Fibroblast of skin of left quadriceps (primary cell): ENCODE results near the gene CPLX3.

Experiments used
- DNase-seq, 2 experiments: peaks; one replicate each; pipeline ENCODE4 v3.0.0-alpha.2; 2013; ENCODE audit warnings: low read depth in 2 of 2

The CPLX3 gene

DNA sequence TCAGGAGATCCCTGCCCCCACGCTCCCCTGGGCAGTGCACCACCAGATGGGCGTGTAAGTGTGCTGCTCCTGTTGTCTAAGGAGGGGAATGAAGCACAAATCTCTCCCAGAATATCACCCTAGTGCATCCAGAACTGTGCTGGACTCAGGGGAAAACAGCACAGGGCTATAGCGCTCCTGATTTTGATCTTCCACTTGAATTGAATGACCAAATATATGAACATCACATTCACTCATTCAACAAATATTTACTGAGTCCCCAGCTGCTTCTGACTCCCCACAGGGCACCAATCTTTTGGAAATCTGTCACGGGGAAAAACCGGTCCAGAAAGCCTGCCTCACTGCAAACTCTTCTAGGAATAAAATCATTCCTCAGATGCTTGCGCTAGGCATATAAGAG lies 2.4 kb downstream of the CPLX3 start:
- no peak for DNase-seq

GRCh38 chr15:74829486-74829885 lies 3.1 kb downstream of the CPLX3 start:
- no peak for DNase-seq

GRCh38 chr15:74829991-74830390 lies 3.6 kb downstream of the CPLX3 start:
- no peak for DNase-seq

DNA sequence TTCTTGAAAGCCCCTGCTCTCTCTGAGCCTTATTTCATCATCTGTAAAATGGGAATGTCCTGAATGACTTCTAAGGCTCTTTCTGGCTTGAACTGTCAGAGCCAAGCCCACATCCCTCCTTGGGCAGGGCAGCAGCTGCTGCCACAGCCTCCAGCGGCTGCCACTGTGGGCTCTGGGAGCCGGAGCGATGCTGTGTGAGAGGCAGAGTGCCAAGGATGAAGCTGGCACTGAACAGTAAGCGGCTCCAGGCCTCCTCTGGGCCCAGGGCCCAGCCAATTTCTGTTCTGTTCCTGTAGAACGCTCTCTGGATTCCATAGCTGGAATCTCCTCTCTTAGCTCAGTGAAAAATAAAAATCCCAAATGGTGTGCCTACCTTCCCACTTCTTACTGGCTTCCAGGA lies 4.4 kb downstream of the CPLX3 start:
- DNase-seq, result no peak

DNA sequence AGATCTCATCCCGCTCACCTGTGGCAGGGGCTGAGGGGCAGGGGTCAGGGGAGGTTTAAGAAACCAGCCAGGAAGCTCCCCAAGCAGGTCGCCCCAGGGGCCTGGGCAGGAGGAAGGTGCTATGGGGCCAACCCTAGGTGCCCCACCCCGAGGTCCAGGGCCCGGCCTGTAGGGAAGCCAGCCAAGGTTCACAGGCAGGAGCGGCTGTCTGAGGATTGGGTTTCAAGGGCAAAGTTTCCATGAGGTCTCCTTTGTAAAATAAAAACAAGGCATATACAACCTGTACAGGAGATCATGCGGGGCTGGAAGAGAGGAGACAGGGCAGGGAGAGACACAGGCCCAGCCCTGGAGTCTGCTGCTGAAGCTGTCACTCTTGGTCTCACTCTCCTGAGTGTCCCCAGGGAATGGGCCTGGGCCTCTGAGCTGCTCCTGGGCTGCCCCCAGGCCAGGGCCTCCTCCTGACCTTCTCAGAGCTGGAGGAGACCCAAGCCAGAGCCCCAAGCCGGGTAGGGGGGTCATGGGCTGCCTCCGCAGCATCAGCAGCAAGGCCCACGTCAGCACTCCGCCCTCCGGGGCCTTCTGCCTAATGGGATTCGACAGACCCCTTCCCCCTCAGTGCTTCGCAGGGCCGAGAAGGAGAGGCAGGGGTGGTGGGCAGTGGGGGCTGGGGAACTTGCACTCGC lies 5.5 kb downstream of the CPLX3 start:
- no peak for DNase-seq

DNA sequence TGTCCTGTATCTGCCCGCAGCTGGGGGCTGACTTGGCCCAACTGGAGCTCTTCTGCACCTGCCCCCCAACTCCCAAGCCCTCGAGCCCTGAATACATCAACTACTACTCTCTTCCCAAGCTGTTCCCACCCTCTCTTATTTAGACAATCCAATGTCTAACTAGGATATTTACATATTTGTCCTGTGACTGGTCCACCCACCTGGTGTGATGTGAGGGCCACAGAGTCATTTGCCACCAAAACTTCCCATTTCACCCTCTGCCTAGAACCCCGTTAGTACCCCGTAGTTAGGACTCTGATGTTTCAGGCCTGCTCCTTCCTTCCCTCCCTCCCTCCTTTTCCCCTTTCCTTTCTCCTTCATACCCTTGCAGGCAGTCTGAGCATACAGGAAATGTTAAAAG lies 6.4 kb downstream of the CPLX3 start:
- DNase-seq, result no peak

DNA sequence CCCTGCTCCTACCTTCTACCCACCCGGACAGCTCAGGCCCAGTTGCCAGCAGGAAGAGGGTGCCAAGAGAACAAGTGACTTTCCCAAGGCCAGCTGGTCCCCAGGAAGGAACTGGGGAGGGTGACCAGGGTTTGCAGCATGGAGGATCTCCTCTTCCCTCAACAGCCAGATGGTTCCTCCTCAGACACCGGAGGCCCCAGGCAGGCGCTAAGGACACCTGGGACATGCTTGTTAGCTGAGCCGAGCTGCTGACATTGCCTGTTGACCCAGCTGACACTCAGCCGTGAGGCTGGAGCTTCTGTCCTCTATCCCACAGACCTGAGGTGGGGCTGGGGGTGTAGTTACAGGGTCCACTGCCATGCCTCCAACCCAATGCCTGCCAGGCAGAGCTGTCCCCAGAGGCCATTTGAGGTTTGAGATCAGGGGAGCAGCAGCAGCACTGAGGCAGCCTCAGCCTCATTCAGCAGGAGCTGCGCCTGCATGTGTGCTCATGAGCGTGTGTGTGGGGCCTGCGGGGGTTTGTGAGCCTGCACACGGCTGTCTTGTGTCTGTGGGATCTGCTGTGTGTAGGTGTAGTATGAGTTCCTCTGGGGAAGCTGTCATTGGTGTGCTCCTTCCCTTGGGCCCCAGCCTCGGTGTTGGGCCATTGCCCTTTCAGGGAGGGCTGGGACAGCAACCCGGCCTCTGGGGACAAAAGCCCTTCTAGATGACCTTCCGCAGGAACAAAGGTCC lies 7.1 kb downstream of the CPLX3 start:
- DNase-seq, result no peak

DNA sequence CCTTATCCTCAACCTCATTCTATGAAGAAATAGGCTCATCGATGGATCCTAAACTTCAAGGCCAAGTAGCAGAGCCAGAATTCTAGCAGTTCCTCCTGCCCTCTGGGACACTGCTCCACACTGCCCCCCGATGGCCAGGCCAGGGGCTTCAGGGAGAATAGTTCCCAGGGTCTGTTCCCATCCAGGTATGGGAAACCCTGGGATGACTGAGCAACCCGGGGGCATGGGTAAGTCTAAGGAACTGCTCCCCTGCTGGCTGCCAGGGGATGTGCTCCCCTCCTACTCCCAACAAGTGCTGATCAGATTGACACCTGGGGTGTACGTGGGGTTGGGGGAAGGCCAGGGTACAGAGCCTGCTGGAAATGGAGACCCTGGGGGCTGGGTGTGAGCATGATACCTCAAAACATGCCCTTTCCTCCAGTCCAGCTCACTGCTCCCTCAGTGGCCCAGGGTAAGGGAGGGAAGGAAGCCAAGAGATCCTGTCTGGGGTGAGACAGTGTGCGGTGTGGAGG lies 8.9 kb downstream of the CPLX3 start:
- peak; percentile 12 to 18 for DNase-seq

DNA sequence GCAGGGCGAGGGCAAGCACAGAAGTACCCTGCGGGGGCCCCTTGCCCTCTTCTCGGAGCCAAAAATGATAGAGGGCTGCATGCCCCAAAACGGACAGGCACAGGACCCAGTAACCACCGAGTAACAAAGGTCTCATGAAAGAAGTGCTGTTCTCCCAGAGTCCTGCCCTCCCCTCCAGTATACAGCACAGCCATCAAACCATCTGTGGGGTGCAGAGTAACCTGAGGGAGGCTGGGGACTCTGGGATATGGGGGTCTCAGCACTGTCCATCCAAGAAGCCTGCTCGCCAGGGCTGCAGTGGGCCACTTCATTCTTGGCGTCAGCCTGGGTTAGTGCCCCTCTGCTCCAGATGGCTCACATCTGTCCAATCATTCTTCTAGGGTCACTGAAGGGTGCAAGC lies 10.4 kb downstream of the CPLX3 start:
- no peak for DNase-seq

DNA sequence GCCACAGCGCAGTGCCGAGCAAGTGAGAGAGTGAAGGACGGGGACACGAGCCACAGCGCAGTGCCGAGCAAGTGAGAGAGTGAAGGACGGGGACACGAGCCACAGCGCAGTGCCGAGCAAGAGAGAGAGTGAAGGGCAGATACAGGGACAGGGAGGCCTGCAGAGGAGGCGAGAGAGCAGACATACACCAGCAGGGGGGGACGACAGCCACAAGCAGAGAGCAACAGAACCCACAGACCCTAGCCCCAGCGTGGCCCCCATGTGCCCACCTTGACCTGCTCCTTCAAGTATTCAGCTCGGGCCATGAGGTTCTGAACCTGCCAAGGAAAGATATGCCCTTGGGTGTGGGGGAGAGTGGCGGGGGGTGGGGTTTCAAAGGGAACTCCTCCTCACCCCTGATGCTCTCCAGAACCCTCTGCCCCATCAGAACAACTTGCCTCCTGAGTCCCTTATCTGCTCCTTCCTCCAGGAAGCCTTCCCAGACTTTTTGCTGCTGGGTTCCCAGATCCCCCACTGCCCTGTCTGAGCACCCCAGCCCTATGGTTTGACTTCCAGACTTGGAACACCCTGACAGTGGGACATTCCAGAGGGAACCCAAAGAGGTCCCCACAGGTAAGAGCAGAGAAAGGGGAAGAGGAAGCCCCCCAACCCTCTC lies 11.2 kb downstream of the CPLX3 start:
- no peak for DNase-seq

DNA sequence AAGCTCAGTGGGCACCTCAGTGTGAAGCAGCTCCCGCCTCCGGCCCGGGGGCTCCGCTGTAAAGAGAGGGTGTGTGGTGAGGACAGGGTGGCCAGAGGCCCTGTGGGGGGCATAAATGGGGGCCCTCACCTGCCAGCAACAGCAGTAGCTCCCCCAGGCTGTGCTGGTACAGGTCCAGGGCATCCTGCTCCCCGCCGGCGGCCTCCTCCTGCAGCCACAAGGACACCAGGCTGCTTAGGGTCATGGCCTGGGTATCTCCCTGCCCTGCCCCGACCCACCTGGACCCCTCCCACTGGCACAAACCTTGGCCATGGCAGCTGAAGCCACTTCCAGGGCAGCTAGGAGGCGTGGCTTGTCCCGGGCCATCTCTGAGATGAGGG lies 11.7 kb downstream of the CPLX3 start:
- no peak for DNase-seq

DNA sequence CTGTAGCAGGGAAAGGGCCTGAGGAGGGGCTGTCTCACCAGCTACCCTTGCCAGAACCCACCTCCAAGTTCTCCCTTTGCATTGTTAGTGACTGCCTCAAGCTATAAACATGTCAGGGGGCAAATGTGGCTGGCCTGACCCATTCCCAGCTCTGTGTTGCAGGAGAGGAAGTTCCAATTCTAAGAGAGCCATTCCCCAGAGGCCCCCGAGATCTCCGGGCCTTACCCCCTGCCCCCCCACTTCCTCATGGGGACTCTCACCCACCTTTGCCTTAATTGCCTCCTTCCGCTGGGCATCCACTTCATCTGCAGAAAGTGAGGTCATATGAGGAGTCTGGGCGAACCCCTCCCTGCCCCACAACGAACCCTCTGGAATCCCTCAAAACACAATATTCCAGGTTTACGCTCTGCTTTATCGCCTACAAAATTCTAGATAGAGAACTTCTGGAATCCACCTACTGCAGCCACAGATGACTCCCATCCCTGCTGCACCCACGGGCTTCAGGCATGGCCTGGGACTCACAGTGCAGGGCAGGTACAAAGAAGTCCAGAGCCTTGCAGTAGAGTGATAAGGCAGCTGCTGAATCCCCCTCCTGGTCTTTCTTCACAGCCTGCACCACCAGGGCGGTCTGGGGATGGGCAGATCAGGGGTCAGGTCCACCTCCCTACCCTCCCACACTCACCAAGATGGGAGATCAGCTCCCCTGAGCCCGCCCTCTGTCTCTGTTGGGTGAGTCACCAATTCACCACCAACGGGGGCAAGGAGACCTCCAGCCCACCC lies 12.5 kb downstream of the CPLX3 start:
- no peak for DNase-seq

GRCh38 chr15:74839526-74840395 lies 13.3 kb downstream of the CPLX3 start:
- DNase-seq, result no peak

GRCh38 chr15:74840851-74841775 lies 14.7 kb downstream of the CPLX3 start:
- no peak for DNase-seq

DNA sequence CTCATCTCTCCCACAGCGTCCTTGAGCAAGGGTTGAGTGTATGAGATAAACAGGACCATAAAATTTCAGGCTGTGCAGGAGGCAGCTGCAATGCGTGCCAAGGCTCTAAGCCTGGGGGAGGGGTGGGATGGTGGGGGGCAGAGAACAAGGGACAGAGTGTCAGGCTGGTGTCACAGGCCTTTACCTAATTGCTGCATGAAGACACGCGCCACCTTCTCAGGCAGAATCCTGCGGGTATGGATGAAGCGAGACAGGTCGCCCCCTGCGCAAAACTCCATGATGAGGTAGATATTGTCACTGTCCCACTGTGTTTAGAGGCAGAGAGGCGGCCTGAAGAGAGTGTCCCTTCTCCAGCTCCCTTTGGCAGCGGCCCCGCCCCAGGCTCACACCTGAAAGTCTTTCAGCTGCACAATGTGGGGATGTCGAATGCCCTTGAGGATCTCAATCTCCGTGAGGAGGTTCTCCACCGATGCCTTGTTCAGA lies 15.5 kb downstream of the CPLX3 start:
- DNase-seq, result no peak

- DNase-seq, result peak; percentile 65
Observed at GRCh38 chr15:74842581-74843444, 16.4 kb downstream of the CPLX3 start, which contains the start of gene ULK3. TSS of gene ULK3 (minus strand) at chr15:74843156. CDS start at chr15:74843105, 51 bp downstream.

DNA sequence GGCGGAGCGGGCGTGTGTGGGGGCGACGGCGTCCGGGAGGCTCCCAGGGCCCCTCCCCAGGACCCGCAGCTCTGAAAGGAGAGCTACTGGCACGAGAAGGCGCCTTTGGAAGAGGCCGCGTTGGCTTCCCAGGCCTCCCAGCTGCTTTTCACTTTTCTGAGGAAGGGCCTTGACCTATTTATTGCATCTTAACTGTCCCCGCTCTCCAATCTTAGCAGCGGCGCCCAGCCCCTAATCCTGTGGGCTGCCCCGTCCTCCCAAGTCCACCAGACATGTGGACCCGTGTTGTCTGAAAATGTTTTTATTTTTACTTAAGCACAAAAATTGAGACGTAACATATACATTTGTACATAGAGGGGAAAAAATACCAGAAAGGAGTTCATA lies 17.0 kb downstream of the CPLX3 start:
- no peak for DNase-seq

- DNase-seq, result no peak
Observed at GRCh38 chr15:74843891-74844299, 17.5 kb downstream of the CPLX3 start.
